Gastroesophageal sphincter (tissue), 4 donors: Measurements from ENCODE around the gene FRMD4B. TPM values are rescaled to one million over a fixed set of nuclear protein-coding genes. Genes with fewer than 3 reads are reported as not detected.

Source experiments
- ATAC-seq: fragments of 150-250 bp; one replicate; pipeline ENCODE4 v1.9.1; 2016; ENCODE audit warnings: mild to moderate bottlenecking, moderate library complexity
- H3K27ac ChIP-seq, 4 donors: fragments of 200-600 bp; sonication (generic) in 3 of 4; 1 replicate in 3 of 4; 2 replicates in 1 of 4; pipeline ENCODE4 v1.5.1; 2016 to 2019
- H3K27me3 ChIP-seq: fragments of 200-600 bp; sonication (generic); one replicate; pipeline ENCODE4 v1.5.1; 2019
- H3K36me3 ChIP-seq, 2 donors: fragments of 200-600 bp; sonication (generic); one replicate each; pipeline ENCODE4 v1.5.1; 2019; ENCODE audit warnings: control low read depth in 1 of 2
- H3K4me1 ChIP-seq, 3 donors: fragments of 200-600 bp; sonication (generic); 1 replicate in 2 of 3; 2 replicates in 1 of 3; pipeline ENCODE4 v1.5.1; 2016 to 2019; ENCODE audit warnings: control low read depth in 2 of 3
- H3K4me3 ChIP-seq, 2 donors: fragments of 200-600 bp; sonication (generic); one replicate each; pipeline ENCODE4 v1.5.1; 2019; ENCODE audit warnings: mild to moderate bottlenecking in 1 of 2, moderate library complexity in 1 of 2
- H3K9me3 ChIP-seq, 3 donors: fragments of 200-600 bp; sonication (generic); one replicate each; pipeline ENCODE4 v1.5.1; 2017 to 2019; ENCODE audit warnings: control low read depth in 2 of 3
- CTCF ChIP-seq, 4 experiments: fragments of 200-600 bp in 2 of 4; fragments of 450-650 bp in 2 of 4; sonication (generic) in 1 of 4; IDR thresholded peaks; one replicate each; pipeline ENCODE4 v1.5.1; 2017 to 2019; ENCODE audit warnings: antibody characterized with exemption in 4 of 4, mild to moderate bottlenecking in 2 of 4, moderate library complexity in 2 of 4
- EP300 ChIP-seq: sonication (generic); formaldehyde crosslinking; IDR thresholded peaks from one replicate; pipeline ENCODE4 v1.6.1; 2017; ENCODE audit warnings: antibody characterized with exemption, mild to moderate bottlenecking
- POLR2A ChIP-seq, 2 donors: fragments of 450-650 bp; IDR thresholded peaks; one replicate each; pipeline ENCODE4 v1.6.1; 2017; ENCODE audit warnings: antibody characterized with exemption in 2 of 2, mild to moderate bottlenecking in 2 of 2, moderate library complexity in 1 of 2
- POLR2AphosphoS5 ChIP-seq: sonication (generic); formaldehyde crosslinking; IDR thresholded peaks from one replicate; pipeline ENCODE4 v1.6.1; 2017; ENCODE audit warnings: antibody characterized with exemption
- WGBS, 2 donors: methylation state at CpG; one replicate each; pipeline ENCODE4 v1.1.5; 2018; ENCODE audit warnings: low coverage in 1 of 2; 5-methylcytosine and 5-hydroxymethylcytosine counted together
- total RNA-seq, 4 donors: library from RNA; depleted of rRNA; stranded (reverse); fragments of >200 nt; gene quantifications; one replicate each; pipeline ENCODE4 v1.1.0, GENCODE V29; 2016

Gene FRMD4B
- total RNA-seq, 4 donors from 2014 or later = 7.1 to 22.3 (median 19.8) TPM

DNA sequence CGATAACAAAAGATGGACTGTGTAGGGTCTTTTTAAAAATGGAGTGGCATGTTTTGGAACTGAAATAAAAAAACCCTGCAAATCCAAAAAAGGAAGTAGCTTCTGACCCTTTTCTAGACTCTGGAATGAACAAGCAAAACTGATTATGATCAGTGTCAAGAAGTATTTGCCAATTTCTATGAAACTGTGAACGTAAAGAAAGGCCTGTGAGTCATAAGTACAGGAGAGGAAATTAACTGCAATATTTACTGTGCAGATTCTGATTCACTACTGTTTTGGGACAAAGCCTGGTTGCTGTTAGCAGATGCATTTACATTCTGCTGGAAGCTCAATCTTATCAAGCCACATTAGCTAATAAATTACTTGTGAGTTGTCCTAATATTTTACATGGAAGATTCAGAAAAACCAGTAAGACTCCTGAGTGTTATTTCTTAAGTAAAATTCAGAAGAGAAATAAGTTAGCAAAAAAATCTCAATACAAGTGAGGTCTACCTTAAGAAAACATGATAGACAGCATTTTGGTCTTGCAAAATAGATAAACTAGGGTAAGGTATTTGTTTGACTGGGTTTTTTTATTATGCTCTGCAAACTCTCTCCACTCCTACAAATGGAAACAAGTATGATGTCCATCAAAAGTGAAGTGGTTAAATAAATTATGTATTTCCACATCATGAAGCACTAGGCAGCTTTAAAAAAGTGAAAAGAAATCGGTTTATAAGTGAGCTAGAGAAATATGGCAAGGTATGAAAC, 173.3 kb downstream of the FRMD4B start:
- 44 to 61% methylated on average over 2 to 3 of the region's 3 CpGs for WGBS, 2 donors

GRCh38 chr3:69210068-69210730, 175.7 kb downstream of the FRMD4B start:
- no peaks in the 10 kb centered on the region for H3K36me3 ChIP-seq
- WGBS, 2 donors = 79 to 83% methylated on average over 5 of the region's 5 CpGs
- H3K27ac ChIP-seq = no peak overlapping the region
- TF ChIP-seq POLR2AphosphoS5 (no peak), POLR2A (IDR thresholded peaks at IDR 0.05) (no peak), CTCF (IDR thresholded peaks at IDR 0.05) (no peak), EP300 (no peak)
- H3K4me1 ChIP-seq = no peaks in the 10 kb centered on the region
- no peaks in the 10 kb centered on the region for H3K27me3 ChIP-seq
- H3K4me3 ChIP-seq = no peak overlapping the region
- ATAC-seq = no peak
- H3K9me3 ChIP-seq = no peaks in the 10 kb centered on the region

More for the DNA sequence above, 173.3 kb downstream of the FRMD4B start:
- Histone ChIP-seq H3K27me3 (no peaks in the 10 kb centered on the region), H3K4me1 (no peaks in the 10 kb centered on the region), H3K27ac (no peak overlapping the region), H3K9me3 (no peaks in the 10 kb centered on the region), H3K4me3 (no peak overlapping the region), H3K36me3 (no peaks in the 10 kb centered on the region)
- TF ChIP-seq POLR2AphosphoS5 (no peak), POLR2A (IDR thresholded peaks at IDR 0.05) (no peak), CTCF (IDR thresholded peaks at IDR 0.05) (no peak), EP300 (no peak)
- no peak for ATAC-seq

DNA sequence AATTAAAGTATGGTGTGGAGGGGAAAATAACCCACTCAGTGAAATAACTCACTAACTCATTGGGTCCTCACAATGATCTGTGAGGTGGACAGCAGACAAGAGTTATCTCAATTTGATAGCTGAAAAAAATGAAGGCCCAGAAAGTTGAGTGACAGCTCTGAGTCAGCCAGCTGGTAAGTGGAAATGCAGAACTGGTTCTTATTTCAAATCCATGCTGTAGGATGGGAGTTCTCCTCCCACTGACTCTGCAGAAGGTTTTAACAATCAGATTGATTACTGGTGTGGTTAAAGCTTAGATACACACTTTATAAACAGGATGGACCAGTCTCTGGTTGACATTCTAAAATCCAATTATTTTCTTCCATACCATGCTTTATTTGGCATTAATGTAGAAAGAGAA, 176.5 kb downstream of the FRMD4B start:
- no peak for TF ChIP-seq EP300
- no peak for TF ChIP-seq POLR2A (IDR thresholded peaks at IDR 0.05)
- TF ChIP-seq CTCF (IDR thresholded peaks at IDR 0.05) = no peak
- no peak for TF ChIP-seq POLR2AphosphoS5
- H3K9me3 ChIP-seq = no peaks in the 10 kb centered on the region
- no peak overlapping the region for H3K27ac ChIP-seq
- ATAC-seq = no peak
- no peaks in the 10 kb centered on the region for H3K4me1 ChIP-seq
- H3K36me3 ChIP-seq = no peaks in the 10 kb centered on the region
- H3K4me3 ChIP-seq = no peak overlapping the region
- H3K27me3 ChIP-seq = no peaks in the 10 kb centered on the region

- H3K27ac ChIP-seq = no peak overlapping the region
- H3K27me3 ChIP-seq = no peaks in the 10 kb centered on the region
- H3K9me3 ChIP-seq = no peaks in the 10 kb centered on the region
- TF ChIP-seq CTCF (IDR thresholded peaks at IDR 0.05) (no peak), POLR2AphosphoS5 (no peak), POLR2A (IDR thresholded peaks at IDR 0.05) (no peak), EP300 (no peak)
- no peaks in the 10 kb centered on the region for H3K4me1 ChIP-seq
- no peak overlapping the region for H3K4me3 ChIP-seq
- WGBS, 2 donors = 83 to 100% methylated on average over 1 of the region's 1 CpG
- no peaks in the 10 kb centered on the region for H3K36me3 ChIP-seq
- ATAC-seq = no peak
Measured at GRCh38 chr3:69207031-69207430, 178.9 kb downstream of the FRMD4B start.

DNA sequence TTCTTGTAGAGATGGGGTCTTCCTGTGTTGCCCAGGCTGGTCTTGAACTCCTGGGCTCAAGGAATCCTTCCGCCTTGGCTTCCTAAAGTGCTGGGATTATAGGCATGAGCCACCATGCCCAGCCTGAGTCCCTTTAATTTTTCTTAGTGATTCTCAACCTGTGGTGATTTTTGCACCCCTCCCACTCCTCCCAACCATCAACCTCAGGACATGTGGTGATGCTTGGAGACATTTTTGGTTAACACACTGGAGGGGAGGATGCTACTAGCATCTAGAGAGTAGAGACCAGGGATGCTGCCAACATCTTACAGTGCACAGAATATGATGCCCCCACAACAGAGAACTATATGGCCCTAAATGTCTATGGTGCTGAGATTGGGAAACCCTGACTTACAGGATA, 180.5 kb downstream of the FRMD4B start:
- TF ChIP-seq EP300 (no peak), CTCF (IDR thresholded peaks at IDR 0.05) (no peak), POLR2A (IDR thresholded peaks at IDR 0.05) (no peak), POLR2AphosphoS5 (no peak)

More for the DNA sequence above, 180.5 kb downstream of the FRMD4B start:
- no peak for ATAC-seq
- 100% methylated on average over 1 of the region's 1 CpG for WGBS, 2 donors
- H3K4me3 ChIP-seq = no peak overlapping the region
- H3K36me3 ChIP-seq = no peaks in the 10 kb centered on the region
- H3K9me3 ChIP-seq = no peaks in the 10 kb centered on the region
- H3K4me1 ChIP-seq = no peaks in the 10 kb centered on the region
- H3K27ac ChIP-seq = no peak overlapping the region
- H3K27me3 ChIP-seq = no peaks in the 10 kb centered on the region
